Choroid plexus epithelial cell (primary cell): ENCODE measurements around the gene THOC1.

Source experiments
- DNase-seq: peaks from one replicate; pipeline ENCODE4 v3.0.0-alpha.2; 2010; ENCODE audit warnings: low read depth
- H3K4me3 ChIP-seq: 2 replicates; pipeline ENCODE4 v1.5.1; 2011; ENCODE audit warnings: low read depth, mild to moderate bottlenecking, control low read depth, low read length, moderate library complexity
- TF ChIP-seq, protein P1 (sequence below): conservative IDR thresholded peaks from 2 replicates; pipeline ENCODE4 v1.5.1; 2011; ENCODE audit warnings: low read depth, mild to moderate bottlenecking, control low read depth, inconsistent platforms, low read length, moderate library complexity

The THOC1 gene

DNA sequence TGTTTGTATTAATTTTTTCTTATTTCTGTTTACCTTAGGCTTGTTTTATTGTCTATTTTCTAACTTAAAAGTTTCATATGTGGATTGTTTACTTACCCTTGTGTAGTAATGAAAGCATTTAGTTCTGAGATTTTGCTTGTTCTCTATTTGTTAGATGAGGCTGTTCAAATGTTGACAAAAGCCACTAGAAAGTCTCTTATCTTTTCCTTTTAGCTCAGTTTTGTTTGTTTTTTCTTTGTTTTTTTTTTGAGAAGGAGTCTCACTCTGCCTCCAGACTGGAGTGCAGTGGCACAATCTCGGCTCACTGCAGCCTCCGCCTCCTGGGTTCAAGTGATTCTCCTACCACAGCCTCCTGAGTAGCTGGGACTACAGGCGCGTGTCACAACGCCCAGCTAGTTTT, 78.6 kb downstream of the THOC1 start:
- no peak for DNase-seq
- TF ChIP-seq, protein P1, sequence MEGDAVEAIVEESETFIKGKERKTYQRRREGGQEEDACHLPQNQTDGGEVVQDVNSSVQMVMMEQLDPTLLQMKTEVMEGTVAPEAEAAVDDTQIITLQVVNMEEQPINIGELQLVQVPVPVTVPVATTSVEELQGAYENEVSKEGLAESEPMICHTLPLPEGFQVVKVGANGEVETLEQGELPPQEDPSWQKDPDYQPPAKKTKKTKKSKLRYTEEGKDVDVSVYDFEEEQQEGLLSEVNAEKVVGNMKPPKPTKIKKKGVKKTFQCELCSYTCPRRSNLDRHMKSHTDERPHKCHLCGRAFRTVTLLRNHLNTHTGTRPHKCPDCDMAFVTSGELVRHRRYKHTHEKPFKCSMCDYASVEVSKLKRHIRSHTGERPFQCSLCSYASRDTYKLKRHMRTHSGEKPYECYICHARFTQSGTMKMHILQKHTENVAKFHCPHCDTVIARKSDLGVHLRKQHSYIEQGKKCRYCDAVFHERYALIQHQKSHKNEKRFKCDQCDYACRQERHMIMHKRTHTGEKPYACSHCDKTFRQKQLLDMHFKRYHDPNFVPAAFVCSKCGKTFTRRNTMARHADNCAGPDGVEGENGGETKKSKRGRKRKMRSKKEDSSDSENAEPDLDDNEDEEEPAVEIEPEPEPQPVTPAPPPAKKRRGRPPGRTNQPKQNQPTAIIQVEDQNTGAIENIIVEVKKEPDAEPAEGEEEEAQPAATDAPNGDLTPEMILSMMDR = no peak
- no peak overlapping the region for H3K4me3 ChIP-seq

DNA sequence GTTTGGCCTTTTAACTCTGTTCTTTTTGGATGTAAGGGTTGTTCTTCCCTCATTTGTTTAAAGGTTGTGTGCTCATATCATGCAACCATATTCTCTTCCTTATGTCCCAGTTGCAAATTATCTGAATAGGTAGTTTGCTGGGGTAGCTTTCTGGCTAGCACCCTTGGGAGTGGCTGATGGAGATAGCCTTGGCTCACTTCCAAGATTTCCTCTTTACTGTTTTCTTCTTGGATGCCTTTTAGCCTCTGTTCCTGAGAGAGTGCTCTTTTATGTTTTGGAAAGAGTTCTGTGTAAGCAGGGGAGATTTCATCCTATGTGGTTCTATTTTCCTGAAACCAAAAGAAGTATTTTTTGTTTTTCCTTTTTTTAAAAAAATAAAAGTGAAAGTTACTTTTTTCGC, 84.1 kb downstream of the THOC1 start:
- no peak overlapping the region for H3K4me3 ChIP-seq
- DNase-seq = peak; percentile 41
- TF ChIP-seq, protein P1 = no peak

DNA sequence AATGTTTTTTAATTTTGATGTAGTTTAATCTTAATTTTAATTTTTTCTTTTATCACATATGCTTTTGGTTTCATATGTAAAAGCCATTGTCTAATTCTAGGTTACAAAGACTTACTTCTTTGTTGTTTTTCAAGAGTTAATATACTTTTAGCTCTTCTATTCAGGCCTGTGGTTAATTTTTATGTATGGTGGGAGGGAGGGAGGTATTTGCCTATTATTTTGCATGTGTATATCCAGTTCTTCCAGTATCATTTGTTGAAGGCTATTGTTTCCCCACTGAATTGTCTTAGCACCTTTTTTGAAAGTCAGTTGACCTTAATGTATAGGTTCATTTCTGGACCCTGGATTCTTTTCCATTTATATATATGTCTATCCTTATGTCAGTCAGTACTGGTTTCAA, 86.1 kb downstream of the THOC1 start:
- DNase-seq = no peak
- no peak overlapping the region for H3K4me3 ChIP-seq
- TF ChIP-seq, protein P1 = no peak

DNA sequence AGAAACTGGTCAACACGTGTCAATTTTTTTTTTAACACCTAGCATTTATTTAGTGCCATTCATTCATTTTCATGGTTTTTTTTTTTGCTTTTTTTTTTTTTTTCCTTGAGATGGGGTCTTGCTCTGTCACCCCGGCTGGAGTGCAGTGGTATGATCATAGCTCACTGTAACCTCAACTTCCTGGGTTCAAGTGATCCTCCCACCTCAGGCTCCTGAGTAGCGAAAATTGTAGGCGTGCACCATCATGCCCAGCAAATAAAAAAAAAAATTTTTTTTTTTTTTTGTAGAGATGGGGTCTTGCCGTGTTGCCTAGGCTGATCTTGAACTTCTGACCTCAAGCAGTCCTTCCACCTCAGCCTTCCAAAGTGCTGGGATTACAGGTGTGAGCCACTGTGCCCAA, 88.3 kb downstream of the THOC1 start:
- no peak for DNase-seq
- TF ChIP-seq, protein P1 = no peak
- H3K4me3 ChIP-seq = no peak overlapping the region

DNA sequence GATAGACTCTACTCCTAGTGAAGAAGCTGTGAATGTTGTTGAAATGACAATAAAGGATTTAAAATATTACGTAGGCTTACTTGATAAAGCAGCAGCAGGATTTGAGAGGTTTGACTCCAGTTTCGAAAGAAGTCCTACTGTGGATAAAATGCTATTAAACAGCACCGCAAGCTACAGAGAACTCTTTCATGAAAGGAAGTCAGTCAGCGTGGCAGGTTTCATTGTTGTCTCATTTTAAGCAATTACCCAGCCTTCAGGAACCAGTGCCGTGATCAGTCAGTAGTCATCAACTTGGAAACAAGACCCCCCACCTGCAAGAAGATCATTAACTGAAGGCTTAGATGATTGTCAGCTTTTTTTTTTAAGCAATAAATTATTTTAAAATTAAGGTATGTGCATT, 95.5 kb downstream of the THOC1 start:
- DNase-seq = no peak
- TF ChIP-seq, protein P1 = no peak
- H3K4me3 ChIP-seq = no peak overlapping the region
